Stomach smooth muscle (tissue), 2 donors: ENCODE results near the gene FGA.
"Not testable (repeated sequence)": the region's sequence is repeated elsewhere in the genome, so short reads cannot be mapped to it uniquely, and the experiment has no call there.

ENCODE experiments used
- H3K27ac ChIP-seq: one replicate; pipeline ENCODE4 v1.7.0; 2013; ENCODE audit warnings: mild to moderate bottlenecking, low read length, inconsistent platforms
- H3K27me3 ChIP-seq, 2 donors: one replicate each; pipeline ENCODE4 v1.7.0; 2013; ENCODE audit warnings: low read length in 2 of 2; ENCODE audit not compliant: insufficient read depth in 2 of 2, control insufficient read depth in 1 of 2
- H3K36me3 ChIP-seq, 2 donors: one replicate each; pipeline ENCODE4 v1.7.0; 2013; ENCODE audit warnings: low read length in 2 of 2; ENCODE audit not compliant: control insufficient read depth in 2 of 2, insufficient read depth in 2 of 2
- H3K4me1 ChIP-seq: one replicate; pipeline ENCODE4 v1.7.0; 2013; ENCODE audit warnings: low read length; ENCODE audit not compliant: control insufficient read depth, insufficient read depth
- H3K4me3 ChIP-seq, 2 donors: one replicate each; pipeline ENCODE4 v1.7.0; 2013; ENCODE audit warnings: low read length in 2 of 2
- H3K9ac ChIP-seq, 2 donors: one replicate each; pipeline ENCODE4 v1.7.0; 2013; ENCODE audit warnings: low read length in 2 of 2, mild to moderate bottlenecking in 1 of 2
- H3K9me3 ChIP-seq, 2 donors: one replicate each; pipeline ENCODE4 v1.7.0; 2013; ENCODE audit warnings: low read length in 2 of 2; ENCODE audit not compliant: control insufficient read depth in 2 of 2
- donor health status: healthy.
- donor health status: Pancreatic carcinoma.

FGA gene

GRCh38 chr4:154606728-154607723 is 16.5 kb upstream of the FGA start:
- Histone ChIP-seq H3K36me3 (no peaks in the 10 kb centered on the region), H3K27me3 (no peaks in the 10 kb centered on the region), H3K9ac (no peak overlapping the region), H3K27ac (no peak overlapping the region), H3K9me3 (no peaks in the 10 kb centered on the region), H3K4me3 (no peak overlapping the region), H3K4me1 (no peaks in the 10 kb centered on the region)

GRCh38 chr4:154604696-154605200 is 14.2 kb upstream of the FGA start:
- Histone ChIP-seq H3K27ac (no peak overlapping the region), H3K9me3 (no peaks in the 10 kb centered on the region), H3K9ac (no peak overlapping the region), H3K36me3 (no peaks in the 10 kb centered on the region), H3K27me3 (no peaks in the 10 kb centered on the region), H3K4me3 (no peak overlapping the region), H3K4me1 (no peaks in the 10 kb centered on the region)

DNA sequence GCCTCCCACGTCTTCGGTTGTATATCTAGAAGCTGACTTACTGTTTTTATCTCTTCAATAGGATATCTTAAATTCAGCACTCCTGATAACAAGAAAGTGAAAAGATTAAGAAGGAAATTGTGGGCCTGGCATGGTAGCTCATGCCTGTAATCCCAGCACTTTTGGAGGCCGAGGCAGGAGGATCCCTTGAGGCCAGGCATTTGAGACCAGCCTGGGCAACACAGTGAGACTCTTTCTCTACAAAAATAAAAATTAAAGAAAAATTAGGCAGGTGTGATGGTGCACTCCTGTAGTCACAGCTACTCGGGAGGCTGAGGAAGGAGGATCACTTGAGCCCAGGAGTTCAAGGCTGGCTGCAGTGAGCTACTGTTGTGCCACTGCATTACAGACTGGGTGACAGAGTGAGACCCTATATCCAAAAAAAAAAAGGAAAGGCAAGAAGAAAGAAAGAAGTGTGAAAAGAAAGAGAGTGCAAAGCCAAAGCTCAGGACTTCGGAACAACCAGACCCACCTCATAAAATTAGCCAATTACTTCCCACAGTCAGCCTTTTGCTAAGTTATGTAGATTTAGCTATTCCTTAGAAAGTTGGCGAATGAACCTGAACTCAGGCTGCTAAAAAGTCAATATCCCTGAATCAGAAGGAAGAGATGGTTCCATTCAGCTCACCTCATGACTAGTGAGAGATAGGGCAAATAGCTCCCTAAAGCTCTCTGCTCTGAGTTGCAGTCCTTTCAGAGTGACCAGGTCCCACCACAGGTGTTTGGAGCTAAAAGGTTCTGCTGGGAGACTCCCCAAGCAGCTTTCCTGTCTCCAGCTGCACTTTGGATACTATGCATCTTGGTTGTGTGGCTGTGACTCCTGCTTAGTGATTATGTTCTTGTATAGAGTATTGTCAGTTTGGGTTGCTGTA is 12.7 kb upstream of the FGA start:
- H3K36me3 ChIP-seq: no peaks in the 10 kb centered on the region
- H3K4me3 ChIP-seq: no peak overlapping the region
- H3K4me1 ChIP-seq: no peaks in the 10 kb centered on the region
- no peaks in the 10 kb centered on the region for H3K27me3 ChIP-seq
- no peak overlapping the region for H3K27ac ChIP-seq
- no peaks in the 10 kb centered on the region for H3K9me3 ChIP-seq
- H3K9ac ChIP-seq: no peak overlapping the region

DNA sequence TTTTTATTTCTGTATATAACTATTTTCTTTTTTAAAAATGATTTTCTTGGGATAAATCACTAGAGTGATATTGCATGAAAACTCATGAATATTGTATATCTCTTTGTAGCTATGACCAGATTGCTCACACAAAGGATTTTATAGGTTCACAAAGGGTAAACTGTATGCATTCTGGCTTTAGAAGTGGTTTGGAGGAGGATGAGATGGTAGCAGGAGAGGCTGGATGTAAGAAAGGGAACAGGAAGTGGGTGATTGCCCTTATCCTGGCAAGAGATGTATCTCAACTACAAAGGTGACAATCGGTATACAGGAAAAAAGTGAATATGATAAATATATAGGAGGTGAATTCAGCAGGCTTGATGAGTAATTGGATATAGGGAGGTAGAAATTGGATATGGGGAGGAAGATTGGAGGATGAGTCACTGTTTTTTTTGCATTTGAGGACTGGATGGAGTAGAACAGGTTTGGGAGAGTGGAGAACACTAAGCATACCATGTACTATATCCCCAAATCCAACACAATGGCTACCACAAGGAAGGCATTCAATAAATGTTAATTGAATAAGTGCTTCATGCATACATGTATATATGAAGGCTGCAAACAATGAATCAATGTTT is 12.0 kb upstream of the FGA start:
- H3K36me3 ChIP-seq: no peaks in the 10 kb centered on the region
- H3K27me3 ChIP-seq: no peaks in the 10 kb centered on the region
- H3K9ac ChIP-seq: no peak overlapping the region
- no peak overlapping the region for H3K4me3 ChIP-seq
- H3K4me1 ChIP-seq: no peaks in the 10 kb centered on the region
- no peak overlapping the region for H3K27ac ChIP-seq
- H3K9me3 ChIP-seq: no peaks in the 10 kb centered on the region

GRCh38 chr4:154597798-154598774 is 7.5 kb upstream of the FGA start:
- no peaks in the 10 kb centered on the region for H3K27me3 ChIP-seq
- H3K4me3 ChIP-seq: no peak overlapping the region
- H3K36me3 ChIP-seq: no peaks in the 10 kb centered on the region
- H3K27ac ChIP-seq: no peak overlapping the region
- H3K9ac ChIP-seq: no peak overlapping the region
- no peaks in the 10 kb centered on the region for H3K9me3 ChIP-seq
- no peaks in the 10 kb centered on the region for H3K4me1 ChIP-seq

GRCh38 chr4:154597281-154597680 is 6.7 kb upstream of the FGA start:
- not testable (repeated sequence) for H3K4me1 ChIP-seq, H3K36me3 ChIP-seq, H3K9me3 ChIP-seq, H3K4me3 ChIP-seq, H3K27me3 ChIP-seq, H3K9ac ChIP-seq, H3K27ac ChIP-seq

DNA sequence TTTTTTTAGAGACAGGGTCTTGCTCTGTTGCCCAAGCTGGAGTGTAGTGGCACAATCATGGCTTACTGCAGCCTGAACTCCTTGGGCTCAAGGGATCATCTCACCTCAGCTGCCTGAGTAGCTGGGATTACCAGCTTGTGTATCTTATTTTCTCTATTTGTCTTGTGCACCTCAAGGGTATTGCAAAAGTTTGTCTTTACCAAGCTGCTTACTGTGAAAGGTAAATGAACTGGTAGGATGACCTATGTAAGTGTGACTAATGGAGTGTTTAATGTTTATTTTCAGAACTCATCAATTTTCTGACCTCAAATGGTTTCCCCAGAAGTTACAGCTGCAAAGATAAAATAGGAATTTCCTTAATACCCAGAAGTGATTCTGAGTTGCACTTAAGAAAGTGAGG is 5.3 kb upstream of the FGA start:
- H3K36me3 ChIP-seq: no peaks in the 10 kb centered on the region
- H3K9me3 ChIP-seq: no peaks in the 10 kb centered on the region
- no peak overlapping the region for H3K9ac ChIP-seq
- no peak overlapping the region for H3K4me3 ChIP-seq
- no peak overlapping the region for H3K27ac ChIP-seq
- no peaks in the 10 kb centered on the region for H3K27me3 ChIP-seq
- H3K4me1 ChIP-seq: no peaks in the 10 kb centered on the region

- not testable (repeated sequence) for H3K36me3 ChIP-seq, H3K9ac ChIP-seq, H3K4me1 ChIP-seq, H3K27me3 ChIP-seq, H3K27ac ChIP-seq, H3K4me3 ChIP-seq, H3K9me3 ChIP-seq
Observed at GRCh38 chr4:154594343-154594742, 3.8 kb upstream of the FGA start.

DNA sequence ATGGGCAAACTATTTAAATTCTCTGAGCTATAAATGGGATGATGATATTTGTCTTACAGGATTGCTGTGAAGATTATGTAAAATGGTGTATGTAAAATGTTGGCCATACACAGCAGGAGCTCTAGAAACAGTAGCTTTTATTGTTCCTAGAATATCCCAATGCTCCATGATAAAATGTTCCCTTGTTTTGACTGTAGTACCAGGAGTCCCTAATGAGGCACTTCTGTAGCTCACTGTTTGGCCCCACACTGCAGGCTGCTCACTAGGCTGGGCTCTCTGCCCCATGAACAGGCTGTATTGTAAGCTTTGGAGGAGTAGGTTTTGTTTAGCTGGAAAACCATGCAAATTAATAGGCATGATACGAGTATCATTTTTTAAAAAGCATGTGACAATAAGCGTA is 3.3 kb upstream of the FGA start:
- Histone ChIP-seq H3K4me3 (no peak overlapping the region), H3K27ac (no peak overlapping the region)

More for the DNA sequence above, 3.3 kb upstream of the FGA start:
- no peaks in the 10 kb centered on the region for H3K27me3 ChIP-seq
- no peaks in the 10 kb centered on the region for H3K9me3 ChIP-seq
- no peaks in the 10 kb centered on the region for H3K4me1 ChIP-seq
- H3K9ac ChIP-seq: no peak overlapping the region
- H3K36me3 ChIP-seq: no peaks in the 10 kb centered on the region
